ENCODE results near the gene SIGLEC12. TPM values are rescaled to one million over a fixed set of nuclear protein-coding genes. Genes with fewer than 3 reads are reported as not detected.
"Not testable (repeated sequence)": the region's sequence is repeated elsewhere in the genome, so short reads cannot be mapped to it uniquely, and the experiment has no call there.

SIGLEC12 gene
- total RNA-seq, 4 donors from 2014 or later: 0.41 to 0.48 TPM; not detected in 2

GRCh38 chr19:51450730-51451307 is 50.8 kb downstream of the SIGLEC12 start:
- Histone ChIP-seq H3K4me1 (no peaks in the 10 kb centered on the region), H3K27ac (no peak overlapping the region), H3K9me3 (no peaks in the 10 kb centered on the region), H3K4me3 (no peak overlapping the region), H3K36me3 (no peaks in the 10 kb centered on the region), H3K27me3 (peaks cover 6% of the 10 kb centered on the region)
- DNase-seq: no peak
- TF ChIP-seq, protein P1, sequence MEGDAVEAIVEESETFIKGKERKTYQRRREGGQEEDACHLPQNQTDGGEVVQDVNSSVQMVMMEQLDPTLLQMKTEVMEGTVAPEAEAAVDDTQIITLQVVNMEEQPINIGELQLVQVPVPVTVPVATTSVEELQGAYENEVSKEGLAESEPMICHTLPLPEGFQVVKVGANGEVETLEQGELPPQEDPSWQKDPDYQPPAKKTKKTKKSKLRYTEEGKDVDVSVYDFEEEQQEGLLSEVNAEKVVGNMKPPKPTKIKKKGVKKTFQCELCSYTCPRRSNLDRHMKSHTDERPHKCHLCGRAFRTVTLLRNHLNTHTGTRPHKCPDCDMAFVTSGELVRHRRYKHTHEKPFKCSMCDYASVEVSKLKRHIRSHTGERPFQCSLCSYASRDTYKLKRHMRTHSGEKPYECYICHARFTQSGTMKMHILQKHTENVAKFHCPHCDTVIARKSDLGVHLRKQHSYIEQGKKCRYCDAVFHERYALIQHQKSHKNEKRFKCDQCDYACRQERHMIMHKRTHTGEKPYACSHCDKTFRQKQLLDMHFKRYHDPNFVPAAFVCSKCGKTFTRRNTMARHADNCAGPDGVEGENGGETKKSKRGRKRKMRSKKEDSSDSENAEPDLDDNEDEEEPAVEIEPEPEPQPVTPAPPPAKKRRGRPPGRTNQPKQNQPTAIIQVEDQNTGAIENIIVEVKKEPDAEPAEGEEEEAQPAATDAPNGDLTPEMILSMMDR (IDR thresholded peaks at IDR 0.05): no peak
- TF ChIP-seq POLR2AphosphoS5 (IDR thresholded peaks at IDR 0.05): no peak
- no peak for TF ChIP-seq EP300 (IDR thresholded peaks at IDR 0.05; ENCODE audit: low read depth)
- TF ChIP-seq POLR2A (IDR thresholded peaks at IDR 0.05): no peak
- in situ Hi-C loops (cut with MboI; ENCODE audit: low pct_ligation_motif_present in 1 of 4, low pct_unique_long_range_greater_than_20kb in 1 of 4, low sequenced_read_pairs in 3 of 4): loop anchor here in 2 of 4 donors (25.0 kb wide), 2 partner anchors 211 to 336 kb away; partner anchors contain the start of gene FPR3 (in 1 of the 2)
- WGBS, 2 donors (ENCODE audit: low coverage in 1 of 2): 80 to 82% methylated on average over 2 to 5 of the region's 5 CpGs
- intact Hi-C loops (cut with DNase I; ENCODE audit: low total_unique reads): no loop called here

- DNase-seq: no peak
- 57 to 58% methylated on average over 4 to 13 of the region's 13 CpGs for WGBS, 2 donors (ENCODE audit: low coverage in 1 of 2)
Measured at GRCh38 chr19:51448411-51449016, 53.1 kb downstream of the SIGLEC12 start.

DNA sequence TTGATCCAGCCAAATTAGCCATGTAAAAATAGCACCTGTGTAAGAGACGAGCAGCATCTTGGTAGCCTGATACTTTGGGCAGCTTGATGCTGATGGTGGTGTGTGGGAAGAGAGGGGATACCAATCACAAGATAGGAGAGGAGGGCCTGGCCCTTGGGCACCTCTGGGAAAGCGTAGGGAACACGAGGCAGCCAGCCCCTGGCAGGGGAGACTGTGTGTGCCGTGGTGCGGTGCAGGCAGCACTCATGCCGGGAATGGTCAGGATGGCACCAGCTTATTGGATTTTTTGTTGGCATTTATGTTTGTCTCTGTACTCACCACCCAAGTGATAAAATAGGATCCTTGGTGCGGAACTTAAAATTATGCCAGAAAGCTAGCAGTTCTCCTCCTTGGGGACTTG is 53.6 kb downstream of the SIGLEC12 start:
- TF ChIP-seq EP300 (IDR thresholded peaks at IDR 0.05; ENCODE audit: low read depth): no peak
- TF ChIP-seq, protein P1 (IDR thresholded peaks at IDR 0.05): no peak
- TF ChIP-seq POLR2A (IDR thresholded peaks at IDR 0.05): no peak
- no peak for TF ChIP-seq POLR2AphosphoS5 (IDR thresholded peaks at IDR 0.05)
- intact Hi-C loops (cut with DNase I; ENCODE audit: low total_unique reads) (no loop called here), in situ Hi-C loops (cut with MboI; ENCODE audit: low pct_ligation_motif_present in 1 of 4, low pct_unique_long_range_greater_than_20kb in 1 of 4, low sequenced_read_pairs in 3 of 4) (loop anchor here in 1 of 4 donors (25.0 kb wide), 1 partner anchor 111 kb away; the partner anchor contains the start of gene VSIG10L)
- Histone ChIP-seq H3K36me3 (no peaks in the 10 kb centered on the region), H3K4me3 (no peak overlapping the region), H3K27ac (no peak overlapping the region), H3K27me3 (no peaks in the 10 kb centered on the region), H3K4me1 (no peaks in the 10 kb centered on the region), H3K9me3 (no peaks in the 10 kb centered on the region)
- WGBS, 2 donors (ENCODE audit: low coverage in 1 of 2): 82 to 100% methylated on average over 1 to 7 of the region's 7 CpGs
- DNase-seq: no peak

More at GRCh38 chr19:51448411-51449016, 53.1 kb downstream of the SIGLEC12 start:
- Histone ChIP-seq H3K4me3 (no peak overlapping the region), H3K9me3 (no peaks in the 10 kb centered on the region), H3K36me3 (no peaks in the 10 kb centered on the region), H3K4me1 (no peaks in the 10 kb centered on the region), H3K27me3 (no peaks in the 10 kb centered on the region), H3K27ac (no peak overlapping the region)
- intact Hi-C loops (cut with DNase I; ENCODE audit: low total_unique reads): no loop called here
- in situ Hi-C loops (cut with MboI; ENCODE audit: low pct_ligation_motif_present in 1 of 4, low pct_unique_long_range_greater_than_20kb in 1 of 4, low sequenced_read_pairs in 3 of 4): loop anchor here in 1 of 4 donors (25.0 kb wide), 1 partner anchor 111 kb away; the partner anchor contains the start of gene VSIG10L
- TF ChIP-seq POLR2A (IDR thresholded peaks at IDR 0.05): no peak
- TF ChIP-seq EP300 (IDR thresholded peaks at IDR 0.05; ENCODE audit: low read depth): no peak
- TF ChIP-seq, protein P1 (IDR thresholded peaks at IDR 0.05): no peak
- TF ChIP-seq POLR2AphosphoS5 (IDR thresholded peaks at IDR 0.05): no peak

- H3K36me3 ChIP-seq; DNase-seq; H3K9me3 ChIP-seq; H3K27me3 ChIP-seq; H3K4me1 ChIP-seq; H3K27ac ChIP-seq; H3K4me3 ChIP-seq; intact Hi-C loops (cut with DNase I; ENCODE audit: low total_unique reads): not testable (repeated sequence)
- in situ Hi-C loops (cut with MboI; ENCODE audit: low pct_ligation_motif_present in 1 of 4, low pct_unique_long_range_greater_than_20kb in 1 of 4, low sequenced_read_pairs in 3 of 4): loop anchor here in 1 of 4 donors (25.0 kb wide), 1 partner anchor 110 kb away; the partner anchor contains the start of gene VSIG10L
- WGBS, 2 donors (ENCODE audit: low coverage in 1 of 2): 88 to 100% methylated on average over 1 to 3 of the region's 3 CpGs
Measured at GRCh38 chr19:51447510-51447909, 54.1 kb downstream of the SIGLEC12 start.
